ENCODE data around the gene OGDH.

GRCh38 chr7:44599222-44599621, 7.2 kb upstream of the OGDH start:
- TF ChIP-seq CTCF (IDR thresholded peaks at IDR 0.05) (no peak), POLR2A (IDR thresholded peaks at IDR 0.05) (no peak)

Measured in testis (tissue), 2 donors.